Measurements from ENCODE around the gene OR2F2.

DNA sequence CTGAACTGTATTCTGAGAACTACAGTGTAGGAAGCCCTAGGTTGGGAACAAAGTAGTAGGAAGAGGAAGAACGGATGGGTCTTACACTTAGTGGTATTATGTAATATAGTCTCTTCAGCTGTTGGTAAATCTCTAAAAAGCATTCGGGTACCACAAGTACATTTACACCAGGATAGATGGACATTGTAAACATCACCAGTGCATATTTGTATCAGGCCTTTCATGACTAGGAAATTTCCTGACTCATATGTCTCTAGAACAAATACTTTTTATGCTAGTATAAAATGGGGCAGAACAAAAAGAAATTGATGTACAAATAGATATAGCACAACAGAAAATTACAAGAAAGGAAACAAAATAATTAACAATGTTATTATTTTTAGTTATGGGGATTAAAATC, 43.6 kb downstream of the OR2F2 start:
- no peak for TF ChIP-seq EZH2 (IDR thresholded peaks at IDR 0.05; ENCODE audit: borderline replicate concordance, low read length)
- TF ChIP-seq, protein P1, sequence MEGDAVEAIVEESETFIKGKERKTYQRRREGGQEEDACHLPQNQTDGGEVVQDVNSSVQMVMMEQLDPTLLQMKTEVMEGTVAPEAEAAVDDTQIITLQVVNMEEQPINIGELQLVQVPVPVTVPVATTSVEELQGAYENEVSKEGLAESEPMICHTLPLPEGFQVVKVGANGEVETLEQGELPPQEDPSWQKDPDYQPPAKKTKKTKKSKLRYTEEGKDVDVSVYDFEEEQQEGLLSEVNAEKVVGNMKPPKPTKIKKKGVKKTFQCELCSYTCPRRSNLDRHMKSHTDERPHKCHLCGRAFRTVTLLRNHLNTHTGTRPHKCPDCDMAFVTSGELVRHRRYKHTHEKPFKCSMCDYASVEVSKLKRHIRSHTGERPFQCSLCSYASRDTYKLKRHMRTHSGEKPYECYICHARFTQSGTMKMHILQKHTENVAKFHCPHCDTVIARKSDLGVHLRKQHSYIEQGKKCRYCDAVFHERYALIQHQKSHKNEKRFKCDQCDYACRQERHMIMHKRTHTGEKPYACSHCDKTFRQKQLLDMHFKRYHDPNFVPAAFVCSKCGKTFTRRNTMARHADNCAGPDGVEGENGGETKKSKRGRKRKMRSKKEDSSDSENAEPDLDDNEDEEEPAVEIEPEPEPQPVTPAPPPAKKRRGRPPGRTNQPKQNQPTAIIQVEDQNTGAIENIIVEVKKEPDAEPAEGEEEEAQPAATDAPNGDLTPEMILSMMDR (conservative IDR thresholded peaks at IDR 0.05 in 1 of 2, IDR thresholded peaks at IDR 0.05 in 1 of 2; ENCODE audit: extremely low read depth in 1 of 2, insufficient read depth in 1 of 2, low read depth in 1 of 2, low read length in 2 of 2): no peak

All from mammary epithelial cell (primary cell).